Keratinocyte (primary cell): ENCODE data around the gene TTLL6. TPM values are rescaled to one million over a fixed set of nuclear protein-coding genes. Genes with fewer than 3 reads are reported as not detected.

Experiments used
- DNase-seq: peaks from one replicate; pipeline ENCODE4 v3.0.0-alpha.2; 2011; ENCODE audit warnings: low read depth, missing footprints, low spot score
- FAIRE-seq: peaks from 2 replicates; lab custom pipeline; 2011; peaks lifted over from hg19 to GRCh38; lab: Jason Lieb, UNC
- H2AFZ ChIP-seq: 2 replicates; pipeline ENCODE4 v1.6.0; 2012; ENCODE audit warnings: low read length, control low read depth, inconsistent platforms; ENCODE audit not compliant: control insufficient read depth
- H3K27ac ChIP-seq: 2 replicates; pipeline ENCODE4 v1.5.1; 2011; ENCODE audit warnings: low read length; ENCODE audit not compliant: control insufficient read depth, insufficient read depth
- H3K27me3 ChIP-seq: 3 replicates; pipeline ENCODE4 v1.6.0; 2011; ENCODE audit warnings: low read length; ENCODE audit not compliant: control insufficient read depth, insufficient read depth; ENCODE audit errors: extremely low read depth
- H3K36me3 ChIP-seq, 2 experiments: 2 replicates in 1 of 2; 3 replicates in 1 of 2; pipeline ENCODE4 v1.5.1; 2011; ENCODE audit warnings: low read length in 2 of 2, mild to moderate bottlenecking in 1 of 2; ENCODE audit not compliant: control insufficient read depth in 2 of 2, insufficient read depth in 2 of 2; ENCODE audit errors: extremely low read depth in 1 of 2
- H3K4me1 ChIP-seq: 3 replicates; pipeline ENCODE4 v1.5.1; 2011; ENCODE audit warnings: low read length; ENCODE audit not compliant: control insufficient read depth, insufficient read depth; ENCODE audit errors: extremely low read depth
- H3K4me2 ChIP-seq: 3 replicates; pipeline ENCODE4 v1.6.0; 2011; ENCODE audit warnings: low read depth, low read length; ENCODE audit not compliant: control insufficient read depth, insufficient read depth; ENCODE audit errors: extremely low read depth
- H3K4me3 ChIP-seq, 3 experiments: fragments of 200-600 bp in 1 of 3; sonication (generic) in 1 of 3; 2 replicates in 2 of 3; 3 replicates in 1 of 3; pipeline ENCODE4 v1.5.1; 2011 to 2016; ENCODE audit warnings: low read length in 3 of 3, mild to moderate bottlenecking in 3 of 3, control low read depth in 2 of 3, inconsistent platforms in 1 of 3, low read depth in 1 of 3, mixed read lengths in 1 of 3, mixed run types in 1 of 3, moderate library complexity in 1 of 3; ENCODE audit not compliant: control insufficient read depth in 2 of 3, insufficient read depth in 2 of 3; ENCODE audit errors: extremely low read depth in 1 of 3
- H3K79me2 ChIP-seq: 2 replicates; pipeline ENCODE4 v1.6.0; 2012; ENCODE audit warnings: low read length; ENCODE audit not compliant: control insufficient read depth, insufficient read depth
- H3K9ac ChIP-seq: 3 replicates; pipeline ENCODE4 v1.6.0; 2011; ENCODE audit warnings: low read length; ENCODE audit not compliant: control insufficient read depth, insufficient read depth; ENCODE audit errors: extremely low read depth
- H3K9me1 ChIP-seq: 3 replicates; pipeline ENCODE4 v1.6.0; 2011; ENCODE audit warnings: low read length; ENCODE audit not compliant: control insufficient read depth, insufficient read depth; ENCODE audit errors: extremely low read depth
- H3K9me3 ChIP-seq: 2 replicates; pipeline ENCODE4 v1.5.1; 2012; ENCODE audit warnings: low read depth, low read length; ENCODE audit not compliant: control insufficient read depth
- H4K20me1 ChIP-seq: 3 replicates; pipeline ENCODE4 v1.6.0; 2011; ENCODE audit warnings: low read length; ENCODE audit not compliant: control insufficient read depth, insufficient read depth; ENCODE audit errors: extremely low read depth
- EZH2 ChIP-seq: IDR thresholded peaks from one replicate; pipeline ENCODE4 v1.6.1; 2012; ENCODE audit warnings: inconsistent platforms, mild to moderate bottlenecking, low read length, moderate library complexity
- dilution Hi-C: fragments of 300-500 bp; cut with MboI; formaldehyde crosslinking; loops from one replicate; pipeline ENCODE4 v1.7.0; 2020; ENCODE audit warnings: low sequenced_read_pairs; ENCODE audit not compliant: extremely low pct_ligation_motif_present
- polyA plus RNA-seq, 5 experiments: library from polyadenylated mRNA; depleted of rRNA in 3 of 5; stranded (reverse) in 3 of 5; stranded (forward) in 1 of 5; unstranded in 1 of 5; fragments of >200 nt; gene quantifications; 1 replicate in 1 of 5; 2 replicates in 3 of 5; 3 replicates in 1 of 5; pipeline versions ENCODE4 v1.2.1 to v1.2.3, GENCODE V29; 2011 to 2012; ENCODE audit warnings: missing spikeins in 2 of 5, low read depth in 1 of 5, low replicate concordance in 1 of 5
- TF ChIP-seq, protein P1 (sequence below), 3 experiments: IDR thresholded peaks in 1 of 3; conservative IDR thresholded peaks in 1 of 3; optimal IDR thresholded peaks in 1 of 3; 2 replicates in 2 of 3; 3 replicates in 1 of 3; pipeline versions ENCODE3 to v1.5.1; 2011; ENCODE audit warnings: low read length in 3 of 3, mild to moderate bottlenecking in 3 of 3, moderate library complexity in 2 of 3, control low read depth in 1 of 3, inconsistent platforms in 1 of 3; ENCODE audit not compliant: insufficient read depth in 2 of 3; ENCODE audit errors: extremely low read depth in 1 of 3

TTLL6 gene
- polyA plus RNA-seq, 1 donor (not counting 4 experiments of a cell fraction or from before 2014, with no cell fraction given) = not detected

DNA sequence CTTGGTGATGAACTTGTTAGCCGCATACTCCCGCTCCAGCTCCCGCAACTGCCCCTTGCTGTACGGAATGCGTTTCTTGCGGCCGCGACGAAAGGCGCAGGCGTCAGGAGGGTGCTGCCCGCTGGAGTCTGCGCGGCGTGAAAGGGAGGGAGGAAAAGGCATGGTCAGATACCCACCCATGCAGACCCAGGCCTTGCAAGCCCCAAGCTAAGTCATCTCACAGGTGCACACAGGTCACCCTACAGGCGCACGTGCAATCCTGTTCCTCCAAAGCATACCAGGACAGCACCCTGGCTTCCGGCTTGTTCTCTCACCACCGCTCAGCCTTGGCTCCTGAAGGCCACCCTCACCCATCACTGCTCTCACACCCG, 90.1 kb downstream of the TTLL6 start:
- no peak for TF ChIP-seq EZH2
- TF ChIP-seq, protein P1, sequence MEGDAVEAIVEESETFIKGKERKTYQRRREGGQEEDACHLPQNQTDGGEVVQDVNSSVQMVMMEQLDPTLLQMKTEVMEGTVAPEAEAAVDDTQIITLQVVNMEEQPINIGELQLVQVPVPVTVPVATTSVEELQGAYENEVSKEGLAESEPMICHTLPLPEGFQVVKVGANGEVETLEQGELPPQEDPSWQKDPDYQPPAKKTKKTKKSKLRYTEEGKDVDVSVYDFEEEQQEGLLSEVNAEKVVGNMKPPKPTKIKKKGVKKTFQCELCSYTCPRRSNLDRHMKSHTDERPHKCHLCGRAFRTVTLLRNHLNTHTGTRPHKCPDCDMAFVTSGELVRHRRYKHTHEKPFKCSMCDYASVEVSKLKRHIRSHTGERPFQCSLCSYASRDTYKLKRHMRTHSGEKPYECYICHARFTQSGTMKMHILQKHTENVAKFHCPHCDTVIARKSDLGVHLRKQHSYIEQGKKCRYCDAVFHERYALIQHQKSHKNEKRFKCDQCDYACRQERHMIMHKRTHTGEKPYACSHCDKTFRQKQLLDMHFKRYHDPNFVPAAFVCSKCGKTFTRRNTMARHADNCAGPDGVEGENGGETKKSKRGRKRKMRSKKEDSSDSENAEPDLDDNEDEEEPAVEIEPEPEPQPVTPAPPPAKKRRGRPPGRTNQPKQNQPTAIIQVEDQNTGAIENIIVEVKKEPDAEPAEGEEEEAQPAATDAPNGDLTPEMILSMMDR (optimal IDR thresholded peaks at IDR 0.05 in 1 of 3, IDR thresholded peaks at IDR 0.05 in 1 of 3, conservative IDR thresholded peaks at IDR 0.05 in 1 of 3; ENCODE audit: extremely low read depth in 1 of 3, insufficient read depth in 2 of 3, low read length in 3 of 3) = no peak

DNA sequence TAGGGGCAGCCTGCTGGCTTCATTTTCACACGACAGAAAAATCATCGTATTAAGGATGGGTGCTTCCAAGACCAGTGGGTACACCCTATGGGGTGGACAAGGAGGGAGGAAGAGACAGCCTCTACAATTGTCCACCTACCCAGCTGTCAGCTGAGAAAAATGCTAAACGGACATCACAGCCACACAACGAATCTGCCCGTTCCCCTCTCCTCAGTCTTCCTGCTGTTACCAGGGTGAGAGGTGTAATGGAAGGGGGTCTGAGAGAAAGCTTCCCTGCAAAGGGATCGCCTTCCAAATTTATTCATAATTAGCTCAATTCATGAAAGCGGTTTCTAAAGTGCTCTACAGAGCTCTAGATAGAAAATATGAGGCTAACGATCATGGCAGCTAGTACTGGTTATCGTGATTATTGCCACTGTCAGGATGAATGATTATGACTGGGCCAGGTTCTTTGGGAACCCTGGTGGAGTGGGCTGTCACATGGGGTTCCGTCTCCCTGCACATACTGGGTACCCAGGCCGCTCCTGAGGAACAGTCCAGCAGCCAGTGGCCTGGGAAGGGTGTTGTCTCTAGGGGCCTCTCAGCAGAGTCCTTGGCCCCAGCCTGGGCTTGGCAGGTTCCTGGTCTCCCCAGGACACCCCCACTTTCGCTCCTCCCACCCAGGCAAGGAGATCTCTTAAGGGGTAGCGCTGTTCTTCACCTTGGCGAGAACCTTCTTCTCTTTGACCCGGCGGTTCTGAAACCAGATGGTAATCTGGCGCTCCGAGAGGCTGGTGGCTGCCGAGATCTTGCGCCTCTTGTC, 90.7 kb downstream of the TTLL6 start:
- Histone ChIP-seq H3K36me3 (no peaks in the 10 kb centered on the region), H4K20me1 (no peaks in the 10 kb centered on the region), H3K9ac (no peak overlapping the region), H3K4me2 (no peak overlapping the region), H3K27ac (no peak overlapping the region), H3K27me3 (peaks cover 99% of the 10 kb centered on the region), H2AFZ (no peak overlapping the region), H3K4me1 (peaks cover 4% of the 10 kb centered on the region), H3K9me1 (no peaks in the 10 kb centered on the region), H3K9me3 (no peaks in the 10 kb centered on the region), H3K79me2 (no peaks in the 10 kb centered on the region), H3K4me3 (no peak overlapping the region)
- DNase-seq (no peak), FAIRE-seq (no peak)
- dilution Hi-C loops = no loop called here
- TF ChIP-seq, protein P1 (optimal IDR thresholded peaks at IDR 0.05 in 1 of 3, IDR thresholded peaks at IDR 0.05 in 1 of 3, conservative IDR thresholded peaks at IDR 0.05 in 1 of 3; ENCODE audit: extremely low read depth in 1 of 3, insufficient read depth in 2 of 3, low read length in 3 of 3) = no peak
- no peak for TF ChIP-seq EZH2

More for the DNA sequence above, 90.1 kb downstream of the TTLL6 start:
- Histone ChIP-seq H3K4me2 (no peak overlapping the region), H3K4me1 (peaks cover 4% of the 10 kb centered on the region), H3K9me3 (no peaks in the 10 kb centered on the region), H3K27ac (no peak overlapping the region), H3K36me3 (no peaks in the 10 kb centered on the region), H4K20me1 (no peaks in the 10 kb centered on the region), H3K9me1 (no peaks in the 10 kb centered on the region), H3K27me3 (peaks cover 99% of the 10 kb centered on the region), H3K4me3 (no peak overlapping the region), H3K79me2 (no peaks in the 10 kb centered on the region), H3K9ac (no peak overlapping the region), H2AFZ (no peak overlapping the region)
- no peak for FAIRE-seq
- dilution Hi-C loops = no loop called here
- no peak for DNase-seq
